WTC11 (cell line): ENCODE measurements around the gene NUDT16. TPM values are rescaled to one million over a fixed set of nuclear protein-coding genes. Genes with fewer than 3 reads are reported as not detected.

ENCODE experiments used
- ATAC-seq: fragments of 200-7000 bp; cut with Tn5 transposase; 2 replicates; pipeline ENCODE4 v1.10.0; 2021; ENCODE audit warnings: mild to moderate bottlenecking, moderate library complexity
- CTCF ChIA-PET: fragments of 300-600 bp; sonication (Branson Sonifier 250); formaldehyde crosslinking; loops from one replicate; lab custom pipeline; 2021; ENCODE audit warnings: antibody characterized with exemption; lab: Charles Lee
- POLR2A ChIA-PET: fragments of 350-600 bp; sonication (Branson Sonifier 250); formaldehyde crosslinking; loops from one replicate; lab custom pipeline; 2021; ENCODE audit warnings: antibody characterized with exemption; lab: Charles Lee
- DNase-seq: peaks from one replicate; pipeline ENCODE4 v3.0.0; 2021; ENCODE audit warnings: low spot score
- H3K27ac Mint-ChIP-seq: 2 replicates; pipeline ENCODE4 v1.8.0; 2021; ENCODE audit warnings: mixed read lengths
- H3K27me3 Mint-ChIP-seq: 2 replicates; pipeline ENCODE4 v1.8.0; 2021; ENCODE audit warnings: low read depth, mild to moderate bottlenecking, moderate library complexity, mixed read lengths
- H3K36me3 Mint-ChIP-seq: 2 replicates; pipeline ENCODE4 v1.8.0; 2021; ENCODE audit warnings: mixed read lengths
- H3K4me1 Mint-ChIP-seq: 2 replicates; pipeline ENCODE4 v1.8.0; 2022; ENCODE audit warnings: mixed read lengths
- H3K4me3 Mint-ChIP-seq: 2 replicates; pipeline ENCODE4 v1.8.0; 2021; ENCODE audit warnings: mild to moderate bottlenecking, moderate library complexity, mixed read lengths
- H3K9me3 Mint-ChIP-seq: 2 replicates; pipeline ENCODE4 v1.8.0; 2021; ENCODE audit warnings: mixed read lengths
- CREB1 ChIP-seq: sonication (generic); formaldehyde crosslinking; IDR thresholded peaks from 2 replicates; pipeline ENCODE4 v1.8.0; 2023; ENCODE audit warnings: mild to moderate bottlenecking, missing genetic modification reagents
- CREM ChIP-seq: sonication (generic); formaldehyde crosslinking; IDR thresholded peaks from 2 replicates; pipeline ENCODE4 v1.8.1; 2022; ENCODE audit warnings: mild to moderate bottlenecking, missing genetic modification reagents, moderate library complexity
- E2F1 ChIP-seq: sonication (generic); formaldehyde crosslinking; IDR thresholded peaks from 2 replicates; pipeline ENCODE4 v1.8.0; 2022; ENCODE audit warnings: mild to moderate bottlenecking, missing genetic modification reagents
- ESRRA ChIP-seq: sonication (generic); formaldehyde crosslinking; IDR thresholded peaks from 2 replicates; pipeline ENCODE4 v1.8.1; 2022; ENCODE audit warnings: mild to moderate bottlenecking, missing genetic modification reagents, borderline replicate concordance
- ETV6 ChIP-seq: sonication (generic); formaldehyde crosslinking; IDR thresholded peaks from 2 replicates; pipeline ENCODE4 v1.8.1; 2022; ENCODE audit warnings: mild to moderate bottlenecking, missing genetic modification reagents
- HMGA2 ChIP-seq: fragments of 250-450 bp; sonication (Bioruptor Pico); IDR thresholded peaks from 2 replicates; pipeline ENCODE4 v1.4.0; 2021; ENCODE audit warnings: mild to moderate bottlenecking, moderate library complexity
- HMGXB4 ChIP-seq: sonication (generic); formaldehyde crosslinking; IDR thresholded peaks from 2 replicates; pipeline ENCODE4 v1.8.1; 2023; ENCODE audit warnings: mild to moderate bottlenecking, moderate library complexity, missing genetic modification reagents
- IRF1 ChIP-seq: sonication (generic); formaldehyde crosslinking; IDR thresholded peaks from 2 replicates; pipeline ENCODE4 v1.8.0; 2023; ENCODE audit warnings: missing genetic modification reagents
- IRF2 ChIP-seq: sonication (generic); formaldehyde crosslinking; IDR thresholded peaks from 2 replicates; pipeline ENCODE4 v1.8.0; 2022; ENCODE audit warnings: low read depth, missing genetic modification reagents, borderline replicate concordance
- MYBL2 ChIP-seq: sonication (generic); formaldehyde crosslinking; IDR thresholded peaks from 2 replicates; pipeline ENCODE4 v1.8.1; 2023; ENCODE audit warnings: mild to moderate bottlenecking, moderate library complexity, missing genetic modification reagents
- NFATC4 ChIP-seq: fragments of 250-450 bp; sonication (Bioruptor Pico); IDR thresholded peaks from 2 replicates; pipeline ENCODE4 v1.9.0; 2021; ENCODE audit warnings: mild to moderate bottlenecking
- OVOL2 ChIP-seq: fragments of 250-450 bp; sonication (Bioruptor Pico); IDR thresholded peaks from 2 replicates; pipeline ENCODE4 v1.9.0; 2021; ENCODE audit warnings: mild to moderate bottlenecking, borderline replicate concordance
- PREB ChIP-seq: sonication (generic); formaldehyde crosslinking; IDR thresholded peaks from 2 replicates; pipeline ENCODE4 v1.8.1; 2022; ENCODE audit warnings: mild to moderate bottlenecking, missing genetic modification reagents, moderate library complexity, borderline replicate concordance
- RELA ChIP-seq: sonication (generic); formaldehyde crosslinking; IDR thresholded peaks from 2 replicates; pipeline ENCODE4 v1.8.1; 2022; ENCODE audit warnings: missing genetic modification reagents, mild to moderate bottlenecking, borderline replicate concordance
- SMAD4 ChIP-seq: sonication (generic); formaldehyde crosslinking; IDR thresholded peaks from 2 replicates; pipeline ENCODE4 v1.8.0; 2022; ENCODE audit warnings: mild to moderate bottlenecking, missing genetic modification reagents
- STAT6 ChIP-seq: sonication (generic); formaldehyde crosslinking; conservative IDR thresholded peaks from 2 replicates; pipeline ENCODE4 v1.8.1; 2023; ENCODE audit warnings: mild to moderate bottlenecking, low read depth, missing genetic modification reagents, moderate library complexity
- TCF7 ChIP-seq: sonication (generic); formaldehyde crosslinking; IDR thresholded peaks from 2 replicates; pipeline ENCODE4 v1.8.0; 2022; ENCODE audit warnings: mild to moderate bottlenecking, low read depth, missing genetic modification reagents, moderate library complexity
- ZBTB21 ChIP-seq: sonication (generic); formaldehyde crosslinking; IDR thresholded peaks from 2 replicates; pipeline ENCODE4 v1.8.1; 2023; ENCODE audit warnings: mild to moderate bottlenecking, missing genetic modification reagents, borderline replicate concordance
- ZNF396 ChIP-seq: fragments of 250-450 bp; sonication (Bioruptor Pico); IDR thresholded peaks from 2 replicates; pipeline ENCODE4 v1.8.0; 2021; ENCODE audit warnings: mild to moderate bottlenecking, moderate library complexity, borderline replicate concordance
- ZNF425 ChIP-seq: fragments of 250-450 bp; sonication (Bioruptor Pico); conservative IDR thresholded peaks from 2 replicates; pipeline ENCODE4 v1.9.0; 2021; ENCODE audit warnings: mild to moderate bottlenecking
- ZNF512 ChIP-seq: sonication (generic); formaldehyde crosslinking; IDR thresholded peaks from 2 replicates; pipeline ENCODE4 v1.8.1; 2022; ENCODE audit warnings: missing genetic modification reagents, borderline replicate concordance
- ZSCAN18 ChIP-seq: fragments of 250-450 bp; sonication (Bioruptor Pico); IDR thresholded peaks from 2 replicates; pipeline ENCODE4 v2.1.2; 2022; ENCODE audit warnings: mild to moderate bottlenecking, moderate library complexity
- total RNA-seq: library from RNA; stranded (reverse); gene quantifications from 3 replicates; pipeline ENCODE4 v1.2.3, GENCODE V29; 2021

The NUDT16 gene
- total RNA-seq, 1 experiment from 2014 or later: 17.2 TPM

GRCh38 chr3:131350506-131350905, 31.1 kb upstream of the NUDT16 start (continued):
- TF ChIP-seq ZNF425 (CRISPR knock-in tag): no peak
- TF ChIP-seq HMGXB4 (CRISPR knock-in tag): no peak
- no peak for TF ChIP-seq RELA (CRISPR knock-in tag)
- no peak for TF ChIP-seq ZBTB21
- TF ChIP-seq OVOL2 (CRISPR knock-in tag): no peak
- no peak for TF ChIP-seq NFATC4 (CRISPR knock-in tag)
- TF ChIP-seq ESRRA: no peak
- TF ChIP-seq PREB (CRISPR knock-in tag): no peak
- no peak for TF ChIP-seq ZNF512
- TF ChIP-seq CREB1 (CRISPR knock-in tag): no peak
- no peak for TF ChIP-seq CREM
- TF ChIP-seq E2F1 (CRISPR knock-in tag): no peak
- TF ChIP-seq IRF1: no peak
- no peak for TF ChIP-seq MYBL2
- TF ChIP-seq, all 79 proteins: peak for 0

GRCh38 chr3:131353016-131353877, 28.3 kb upstream of the NUDT16 start:
- Mint-ChIP-seq H3K4me1 (peaks cover 30% of the 10 kb centered on the region), H3K9me3 (no peaks in the 10 kb centered on the region), H3K36me3 (no peaks in the 10 kb centered on the region), H3K27ac (no peak overlapping the region), H3K4me3 (no peak overlapping the region), H3K27me3 (no peaks in the 10 kb centered on the region)
- ATAC-seq (no peak), DNase-seq (no peak)
- ChIA-PET CTCF (no interaction called here), POLR2A (no interaction called here)
- TF ChIP-seq IRF1 (no peak), ZSCAN18 (no peak), NFATC4 (CRISPR knock-in tag) (no peak), STAT6 (CRISPR knock-in tag) (no peak), IRF2 (CRISPR knock-in tag) (no peak), ZNF396 (CRISPR knock-in tag) (no peak), HMGA2 (CRISPR knock-in tag) (no peak), ESRRA (no peak), TCF7 (CRISPR knock-in tag) (no peak), SMAD4 (CRISPR knock-in tag) (no peak), ETV6 (CRISPR knock-in tag) (no peak)
